Measurements from ENCODE around the gene TBX15.

TBX15 gene

GRCh38 chr1:118925651-118926050, 62.5 kb downstream of the TBX15 start:
- H3K36me3 ChIP-seq (replicated peaks in 1 of 2; ENCODE audit: control insufficient read depth in 2 of 2, insufficient read depth in 2 of 2, low read length in 2 of 2): no peaks in the 10 kb centered on the region
- H2BK5ac ChIP-seq (ENCODE audit: low read length): no peak overlapping the region
- no peak overlapping the region for H3K9ac ChIP-seq (ENCODE audit: low read depth, low read length, poor library complexity)
- H4K8ac ChIP-seq (ENCODE audit: low read depth, low read length): no peak overlapping the region
- H3K14ac ChIP-seq (ENCODE audit: low read length): no peak overlapping the region
- no peak overlapping the region for H3K4me2 ChIP-seq (ENCODE audit: insufficient read depth, low read length, poor library complexity, severe bottlenecking)
- H2AFZ ChIP-seq (ENCODE audit: low read length): no peak overlapping the region
- no peak overlapping the region for H3K18ac ChIP-seq (ENCODE audit: low read length)
- H3K27ac ChIP-seq (replicated peaks; ENCODE audit: low read length): no peak overlapping the region
- H3K23ac ChIP-seq (ENCODE audit: low read depth, low read length, poor library complexity): no peak overlapping the region
- no peak overlapping the region for H2BK12ac ChIP-seq (ENCODE audit: low read length)
- no peaks in the 10 kb centered on the region for H3K79me1 ChIP-seq (ENCODE audit: low read depth, low read length)
- no peak overlapping the region for H3K4me3 ChIP-seq (ENCODE audit: low read length in 2 of 2)
- H4K91ac ChIP-seq (ENCODE audit: low read depth, low read length, poor library complexity): no peak overlapping the region
- H3K27me3 ChIP-seq (ENCODE audit: control insufficient read depth in 3 of 3, insufficient read depth in 3 of 3, low read depth in 1 of 3, low read length in 3 of 3): peaks cover 0 to 4% (median 2%) of the 10 kb centered on the region in 3 experiments
- H3K4ac ChIP-seq (ENCODE audit: low read length): no peak overlapping the region
- WGBS, 2 donors (ENCODE audit: extremely low coverage in 2 of 2, insufficient read length in 2 of 2, insufficient replicate concordance in 1 of 2): no CpG with 5 or more reads among the region's 2 CpGs
- H2BK120ac ChIP-seq (ENCODE audit: low read depth, low read length): no peak overlapping the region
- H2AK5ac ChIP-seq (ENCODE audit: low read depth, low read length): no peak overlapping the region
- H2BK15ac ChIP-seq (ENCODE audit: low read length): no peak overlapping the region
- DNase-seq (ENCODE audit: low spot score): no peak
- H3K4me1 ChIP-seq (ENCODE audit: control insufficient read depth in 2 of 2, insufficient read depth in 1 of 2, low read depth in 1 of 2, low read length in 2 of 2): no peaks in the 10 kb centered on the region
- H3K9me3 ChIP-seq (replicated peaks in 1 of 2; ENCODE audit: control insufficient read depth in 2 of 2, insufficient read depth in 1 of 2, low read depth in 1 of 2, low read length in 2 of 2): no peaks in the 10 kb centered on the region

- Histone ChIP-seq H3K4me2 (ENCODE audit: insufficient read depth, low read length, poor library complexity, severe bottlenecking) (no peak overlapping the region), H2BK5ac (ENCODE audit: low read length) (no peak overlapping the region), H3K4me3 (ENCODE audit: low read length in 2 of 2) (no peak overlapping the region), H3K27me3 (ENCODE audit: control insufficient read depth in 3 of 3, insufficient read depth in 3 of 3, low read depth in 1 of 3, low read length in 3 of 3) (peaks cover 0 to 4% (median 2%) of the 10 kb centered on the region in 3 experiments), H2AFZ (ENCODE audit: low read length) (no peak overlapping the region), H3K18ac (ENCODE audit: low read length) (no peak overlapping the region), H3K14ac (ENCODE audit: low read length) (no peak overlapping the region), H3K36me3 (replicated peaks in 1 of 2; ENCODE audit: control insufficient read depth in 2 of 2, insufficient read depth in 2 of 2, low read length in 2 of 2) (no peaks in the 10 kb centered on the region), H3K23ac (ENCODE audit: low read depth, low read length, poor library complexity) (no peak overlapping the region), H3K9ac (ENCODE audit: low read depth, low read length, poor library complexity) (no peak overlapping the region), H3K27ac (replicated peaks; ENCODE audit: low read length) (no peak overlapping the region), H4K91ac (ENCODE audit: low read depth, low read length, poor library complexity) (no peak overlapping the region), H2BK15ac (ENCODE audit: low read length) (no peak overlapping the region), H4K8ac (ENCODE audit: low read depth, low read length) (no peak overlapping the region), H3K9me3 (replicated peaks in 1 of 2; ENCODE audit: control insufficient read depth in 2 of 2, insufficient read depth in 1 of 2, low read depth in 1 of 2, low read length in 2 of 2) (no peaks in the 10 kb centered on the region), H2BK12ac (ENCODE audit: low read length) (no peak overlapping the region), H3K4ac (ENCODE audit: low read length) (no peak overlapping the region), H2BK120ac (ENCODE audit: low read depth, low read length) (no peak overlapping the region), H2AK5ac (ENCODE audit: low read depth, low read length) (no peak overlapping the region), H3K4me1 (ENCODE audit: control insufficient read depth in 2 of 2, insufficient read depth in 1 of 2, low read depth in 1 of 2, low read length in 2 of 2) (no peaks in the 10 kb centered on the region), H3K79me1 (ENCODE audit: low read depth, low read length) (no peaks in the 10 kb centered on the region)
- WGBS, 2 donors (ENCODE audit: extremely low coverage in 2 of 2, insufficient read length in 2 of 2, insufficient replicate concordance in 1 of 2): no CpG with 5 or more reads among the region's 4 CpGs
- no peak for DNase-seq (ENCODE audit: low spot score)
Measured at GRCh38 chr1:118923319-118923718, 64.8 kb downstream of the TBX15 start.

- no peak overlapping the region for H3K4ac ChIP-seq (ENCODE audit: low read length)
- no peaks in the 10 kb centered on the region for H3K4me1 ChIP-seq (ENCODE audit: control insufficient read depth in 2 of 2, insufficient read depth in 1 of 2, low read depth in 1 of 2, low read length in 2 of 2)
- no peaks in the 10 kb centered on the region for H3K36me3 ChIP-seq (replicated peaks in 1 of 2; ENCODE audit: control insufficient read depth in 2 of 2, insufficient read depth in 2 of 2, low read length in 2 of 2)
- no peak overlapping the region for H4K8ac ChIP-seq (ENCODE audit: low read depth, low read length)
- no peak overlapping the region for H3K9ac ChIP-seq (ENCODE audit: low read depth, low read length, poor library complexity)
- no peak overlapping the region for H3K18ac ChIP-seq (ENCODE audit: low read length)
- H3K9me3 ChIP-seq (replicated peaks in 1 of 2; ENCODE audit: control insufficient read depth in 2 of 2, insufficient read depth in 1 of 2, low read depth in 1 of 2, low read length in 2 of 2): no peaks in the 10 kb centered on the region
- H4K91ac ChIP-seq (ENCODE audit: low read depth, low read length, poor library complexity): no peak overlapping the region
- H3K27me3 ChIP-seq (ENCODE audit: control insufficient read depth in 3 of 3, insufficient read depth in 3 of 3, low read depth in 1 of 3, low read length in 3 of 3): peaks cover 0 to 4% (median 2%) of the 10 kb centered on the region in 3 experiments
- H3K79me1 ChIP-seq (ENCODE audit: low read depth, low read length): no peaks in the 10 kb centered on the region
- no peak overlapping the region for H3K27ac ChIP-seq (replicated peaks; ENCODE audit: low read length)
- no peak overlapping the region for H2BK5ac ChIP-seq (ENCODE audit: low read length)
- no peak overlapping the region for H3K4me2 ChIP-seq (ENCODE audit: insufficient read depth, low read length, poor library complexity, severe bottlenecking)
- H3K4me3 ChIP-seq (ENCODE audit: low read length in 2 of 2): no peak overlapping the region
- H2BK120ac ChIP-seq (ENCODE audit: low read depth, low read length): no peak overlapping the region
- DNase-seq (ENCODE audit: low spot score): no peak
- no peak overlapping the region for H2BK12ac ChIP-seq (ENCODE audit: low read length)
- WGBS, 2 donors (ENCODE audit: extremely low coverage in 2 of 2, insufficient read length in 2 of 2, insufficient replicate concordance in 1 of 2): no CpG with 5 or more reads among the region's 5 CpGs
- no peak overlapping the region for H3K14ac ChIP-seq (ENCODE audit: low read length)
- H3K23ac ChIP-seq (ENCODE audit: low read depth, low read length, poor library complexity): no peak overlapping the region
- no peak overlapping the region for H2AK5ac ChIP-seq (ENCODE audit: low read depth, low read length)
- H2AFZ ChIP-seq (ENCODE audit: low read length): no peak overlapping the region
- H2BK15ac ChIP-seq (ENCODE audit: low read length): no peak overlapping the region
Measured at GRCh38 chr1:118921994-118922393, 66.1 kb downstream of the TBX15 start.

- no peaks in the 10 kb centered on the region for H3K36me3 ChIP-seq (replicated peaks in 1 of 2; ENCODE audit: control insufficient read depth in 2 of 2, insufficient read depth in 2 of 2, low read length in 2 of 2)
Measured at GRCh38 chr1:118920124-118920717, 67.9 kb downstream of the TBX15 start.

More at GRCh38 chr1:118920124-118920717, 67.9 kb downstream of the TBX15 start:
- no peak overlapping the region for H4K8ac ChIP-seq (ENCODE audit: low read depth, low read length)
- no peak overlapping the region for H3K18ac ChIP-seq (ENCODE audit: low read length)
- H3K79me1 ChIP-seq (ENCODE audit: low read depth, low read length): no peaks in the 10 kb centered on the region
- no peak overlapping the region for H3K4me3 ChIP-seq (ENCODE audit: low read length in 2 of 2)
- no peak overlapping the region for H3K14ac ChIP-seq (ENCODE audit: low read length)
- no peak overlapping the region for H3K23ac ChIP-seq (ENCODE audit: low read depth, low read length, poor library complexity)
- DNase-seq (ENCODE audit: low spot score): no peak
- no peak overlapping the region for H3K4ac ChIP-seq (ENCODE audit: low read length)
- H3K4me1 ChIP-seq (ENCODE audit: control insufficient read depth in 2 of 2, insufficient read depth in 1 of 2, low read depth in 1 of 2, low read length in 2 of 2): no peaks in the 10 kb centered on the region
- H3K9me3 ChIP-seq (replicated peaks in 1 of 2; ENCODE audit: control insufficient read depth in 2 of 2, insufficient read depth in 1 of 2, low read depth in 1 of 2, low read length in 2 of 2): no peaks in the 10 kb centered on the region
- no peak overlapping the region for H4K91ac ChIP-seq (ENCODE audit: low read depth, low read length, poor library complexity)
- H2BK5ac ChIP-seq (ENCODE audit: low read length): no peak overlapping the region
- H2BK15ac ChIP-seq (ENCODE audit: low read length): no peak overlapping the region
- no peak overlapping the region for H2BK12ac ChIP-seq (ENCODE audit: low read length)
- H2BK120ac ChIP-seq (ENCODE audit: low read depth, low read length): no peak overlapping the region
- H3K27ac ChIP-seq (replicated peaks; ENCODE audit: low read length): no peak overlapping the region
- no peak overlapping the region for H2AK5ac ChIP-seq (ENCODE audit: low read depth, low read length)
- H3K4me2 ChIP-seq (ENCODE audit: insufficient read depth, low read length, poor library complexity, severe bottlenecking): no peak overlapping the region
- peaks cover 0 to 3% (median 0%) of the 10 kb centered on the region in 3 experiments for H3K27me3 ChIP-seq (ENCODE audit: control insufficient read depth in 3 of 3, insufficient read depth in 3 of 3, low read depth in 1 of 3, low read length in 3 of 3)
- H3K9ac ChIP-seq (ENCODE audit: low read depth, low read length, poor library complexity): no peak overlapping the region
- WGBS, 2 donors (ENCODE audit: extremely low coverage in 2 of 2, insufficient read length in 2 of 2, insufficient replicate concordance in 1 of 2): no CpG with 5 or more reads among the region's 4 CpGs
- no peak overlapping the region for H2AFZ ChIP-seq (ENCODE audit: low read length)

All from neuronal stem cell (in vitro differentiated cells).